ENCODE measurements around the gene ZSWIM5.
"Not testable (repeated sequence)": the region's sequence is repeated elsewhere in the genome, so short reads cannot be mapped to it uniquely, and the experiment has no call there.

ZSWIM5 gene

GRCh38 chr1:45205011-45205909, 1.1 kb downstream of the ZSWIM5 start:
- DNase-seq (ENCODE audit: low read depth): peak; percentile 3

GRCh38 chr1:45200906-45201500, 5.4 kb downstream of the ZSWIM5 start:
- DNase-seq (ENCODE audit: low read depth): no peak

- DNase-seq (ENCODE audit: low read depth): no peak
Measured at GRCh38 chr1:45200435-45200834, 6.0 kb downstream of the ZSWIM5 start.

GRCh38 chr1:45198185-45198584, 8.2 kb downstream of the ZSWIM5 start:
- DNase-seq (ENCODE audit: low read depth): no peak

- DNase-seq (ENCODE audit: low read depth): no peak
Measured at GRCh38 chr1:45196863-45197262, 9.5 kb downstream of the ZSWIM5 start.

- no peak for DNase-seq (ENCODE audit: low read depth)
Measured at GRCh38 chr1:45191418-45191783, 15.0 kb downstream of the ZSWIM5 start.

- DNase-seq (ENCODE audit: low read depth): no peak
Measured at GRCh38 chr1:45187725-45188124, 18.7 kb downstream of the ZSWIM5 start.

- not testable (repeated sequence) for DNase-seq (ENCODE audit: low read depth)
Measured at GRCh38 chr1:45179918-45180519, 26.4 kb downstream of the ZSWIM5 start.

- no peak for DNase-seq (ENCODE audit: low read depth)
Measured at GRCh38 chr1:45177452-45177851, 29.0 kb downstream of the ZSWIM5 start.

- no peak for DNase-seq (ENCODE audit: low read depth)
Measured at GRCh38 chr1:45172764-45173163, 33.6 kb downstream of the ZSWIM5 start.

- DNase-seq (ENCODE audit: low read depth): no peak
Measured at GRCh38 chr1:45172005-45172404, 34.4 kb downstream of the ZSWIM5 start.

GRCh38 chr1:45171575-45171974, 34.8 kb downstream of the ZSWIM5 start:
- no peak for DNase-seq (ENCODE audit: low read depth)

- DNase-seq (ENCODE audit: low read depth): no peak
Measured at GRCh38 chr1:45170151-45170742, 36.2 kb downstream of the ZSWIM5 start.

GRCh38 chr1:45167947-45168346, 38.5 kb downstream of the ZSWIM5 start:
- DNase-seq (ENCODE audit: low read depth): not testable (repeated sequence)

- not testable (repeated sequence) for DNase-seq (ENCODE audit: low read depth)
Measured at GRCh38 chr1:45164307-45164706, 42.1 kb downstream of the ZSWIM5 start.

- not testable (repeated sequence) for DNase-seq (ENCODE audit: low read depth)
Measured at GRCh38 chr1:45163111-45163510, 43.3 kb downstream of the ZSWIM5 start.

GRCh38 chr1:45162041-45163035, 44.1 kb downstream of the ZSWIM5 start:
- DNase-seq (ENCODE audit: low read depth): peak; percentile 13

GRCh38 chr1:45155957-45156356, 50.4 kb downstream of the ZSWIM5 start:
- DNase-seq (ENCODE audit: low read depth): no peak

- no peak for DNase-seq (ENCODE audit: low read depth)
Measured at GRCh38 chr1:45155423-45155822, 51.0 kb downstream of the ZSWIM5 start.

- DNase-seq (ENCODE audit: low read depth): no peak
Measured at GRCh38 chr1:45152126-45152525, 54.3 kb downstream of the ZSWIM5 start.

GRCh38 chr1:45148209-45148825, 58.1 kb downstream of the ZSWIM5 start:
- DNase-seq (ENCODE audit: low read depth): no peak

Data from T follicular helper cell (primary cell).